Activated CD8-positive, alpha-beta memory T cell treated with anti-CD3 and anti-CD28 coated beads, Interleukin-2, amount 50 U/mL, for 24 hours (primary cell): Measurements from ENCODE around the gene RNF133.
"Not testable (repeated sequence)": the region's sequence is repeated elsewhere in the genome, so short reads cannot be mapped to it uniquely, and the experiment has no call there.

Experiments used
- DNase-seq: peaks from one replicate; pipeline ENCODE4 v3.0.0-alpha.2; 2020; ENCODE audit errors: extremely low read depth

RNF133 gene

GRCh38 chr7:122689346-122690109 lies 9.4 kb downstream of the RNF133 start:
- no peak for DNase-seq

DNA sequence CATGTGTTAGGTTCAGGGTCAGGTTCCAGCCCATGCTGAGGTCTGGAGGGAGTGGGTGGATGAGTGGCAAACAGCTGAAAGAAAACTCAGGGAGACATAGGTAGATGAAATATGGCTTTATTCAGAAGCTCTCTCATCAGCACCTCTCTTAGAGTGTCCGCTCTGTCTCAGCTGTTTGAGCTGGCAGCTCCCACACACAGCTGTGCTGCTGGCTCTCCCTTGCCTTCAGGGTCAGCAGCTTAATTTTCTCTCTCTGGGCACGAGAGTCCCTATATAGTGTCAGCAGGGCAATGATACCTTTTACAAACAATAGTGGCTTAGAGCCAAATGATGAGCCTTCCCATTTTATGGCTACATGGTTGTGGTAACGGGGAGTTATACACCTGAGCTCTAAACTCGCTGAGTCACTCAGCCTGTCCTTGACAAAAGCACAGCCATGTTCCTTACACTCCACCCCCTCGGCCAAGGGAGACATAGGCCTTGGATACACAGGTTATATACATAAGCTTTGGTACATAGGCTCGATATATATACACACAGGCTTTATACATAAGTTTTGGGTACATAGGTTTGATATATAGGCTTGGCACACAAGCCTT lies 10.4 kb downstream of the RNF133 start:
- no peak for DNase-seq

GRCh38 chr7:122686360-122686878 lies 12.5 kb downstream of the RNF133 start:
- no peak for DNase-seq

GRCh38 chr7:122684504-122684903 lies 14.4 kb downstream of the RNF133 start:
- no peak for DNase-seq

GRCh38 chr7:122682815-122683550 lies 15.9 kb downstream of the RNF133 start:
- no peak for DNase-seq

DNA sequence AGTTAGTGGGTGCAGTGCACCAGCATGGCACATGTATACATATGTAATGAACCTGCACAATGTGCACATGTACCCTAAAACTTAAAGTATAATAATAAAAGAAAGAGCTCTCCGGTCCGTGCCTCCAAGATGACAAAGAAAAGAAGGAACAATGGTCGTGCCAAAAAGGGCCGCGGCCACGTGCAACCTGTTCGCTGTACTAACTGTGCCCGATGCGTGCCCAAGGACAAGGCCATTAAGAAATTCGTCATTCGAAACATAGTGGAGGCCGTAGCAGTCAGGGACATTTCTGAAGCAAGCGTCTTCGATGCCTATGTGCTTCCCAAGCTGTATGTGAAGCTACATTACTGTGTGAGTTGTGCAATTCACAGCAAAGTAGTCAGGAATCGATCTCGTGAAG lies 17.7 kb downstream of the RNF133 start:
- not testable (repeated sequence) for DNase-seq

DNA sequence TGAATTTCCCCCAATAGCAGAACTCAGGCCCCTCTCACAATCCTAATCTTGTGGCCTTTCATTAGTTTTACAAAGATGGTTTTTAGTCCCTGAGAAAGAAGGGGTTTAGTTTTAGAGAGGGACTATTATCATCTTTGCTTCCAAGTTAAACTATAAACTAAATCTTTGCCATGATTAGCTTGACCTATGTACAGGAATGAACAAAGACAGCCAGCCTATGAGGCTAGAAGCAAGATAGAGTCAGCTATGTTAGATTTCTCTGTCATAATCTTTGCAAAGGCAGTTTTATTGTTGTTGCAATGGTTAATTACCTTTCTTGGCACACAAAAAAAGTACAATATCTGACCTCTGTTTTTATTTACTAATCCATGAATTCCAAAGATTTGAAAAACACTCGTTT lies 19.1 kb downstream of the RNF133 start:
- DNase-seq, result no peak

GRCh38 chr7:122679269-122679709 lies 19.6 kb downstream of the RNF133 start:
- not testable (repeated sequence) for DNase-seq

DNA sequence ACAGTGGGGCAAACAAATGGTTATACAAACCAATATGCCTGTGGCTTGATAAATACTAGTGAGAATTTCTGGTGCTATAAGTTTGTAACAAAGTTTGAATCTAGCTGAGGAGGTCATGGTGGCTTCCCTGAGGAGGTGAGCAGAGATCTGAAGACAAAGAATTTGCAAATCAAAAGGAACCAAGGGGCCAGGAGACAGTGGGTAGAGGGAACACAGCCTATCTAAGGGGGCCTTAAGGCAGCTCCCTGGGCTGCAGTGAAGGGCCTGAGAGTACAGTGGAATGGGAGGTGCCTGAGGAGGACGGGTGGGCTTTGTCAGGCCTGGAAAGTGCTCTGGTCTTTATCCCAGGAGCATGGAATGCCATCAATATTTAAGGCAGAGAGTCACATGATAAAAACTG lies 21.8 kb downstream of the RNF133 start:
- DNase-seq, result no peak

- no peak for DNase-seq
Measured at GRCh38 chr7:122676466-122676865, 22.5 kb downstream of the RNF133 start.

GRCh38 chr7:122675621-122676020 lies 23.3 kb downstream of the RNF133 start:
- no peak for DNase-seq

DNA sequence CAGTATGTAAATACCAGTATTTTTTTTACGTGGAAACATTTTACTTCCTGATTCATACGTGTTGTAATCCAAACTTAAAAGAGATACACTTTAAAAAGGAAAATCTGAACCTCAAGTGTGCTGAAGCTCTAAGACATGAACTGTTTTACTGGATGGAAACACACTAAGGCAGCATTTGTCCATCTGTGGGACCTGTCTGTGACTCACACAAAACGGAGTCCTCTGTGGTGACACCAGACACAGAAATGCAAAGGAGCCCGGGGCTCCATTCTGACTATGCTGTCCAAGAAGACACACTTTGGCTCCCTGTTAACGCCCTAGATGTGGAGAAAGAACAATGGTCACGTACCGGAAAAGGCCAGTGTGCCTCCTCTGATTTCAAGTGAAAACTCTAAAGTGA lies 23.9 kb downstream of the RNF133 start:
- DNase-seq, result no peak

DNA sequence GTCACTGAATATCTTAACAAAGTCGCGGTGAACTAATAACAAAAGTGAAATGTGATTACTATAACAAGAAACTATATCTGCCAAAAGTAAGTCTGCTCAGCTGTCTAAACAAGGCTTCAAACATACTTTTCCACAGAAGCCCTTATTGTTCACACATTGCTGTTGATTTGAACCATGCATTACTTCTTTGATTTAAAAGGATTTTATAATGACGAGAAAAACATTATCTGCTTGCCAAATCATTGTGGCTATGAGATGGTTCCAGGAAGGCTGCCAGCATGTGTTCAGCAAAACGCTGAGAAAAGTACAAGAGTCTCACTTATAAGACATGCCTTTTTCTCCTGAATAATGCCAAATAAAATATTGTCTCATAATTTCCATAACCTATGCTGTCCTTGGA lies 24.4 kb downstream of the RNF133 start:
- no peak for DNase-seq

DNA sequence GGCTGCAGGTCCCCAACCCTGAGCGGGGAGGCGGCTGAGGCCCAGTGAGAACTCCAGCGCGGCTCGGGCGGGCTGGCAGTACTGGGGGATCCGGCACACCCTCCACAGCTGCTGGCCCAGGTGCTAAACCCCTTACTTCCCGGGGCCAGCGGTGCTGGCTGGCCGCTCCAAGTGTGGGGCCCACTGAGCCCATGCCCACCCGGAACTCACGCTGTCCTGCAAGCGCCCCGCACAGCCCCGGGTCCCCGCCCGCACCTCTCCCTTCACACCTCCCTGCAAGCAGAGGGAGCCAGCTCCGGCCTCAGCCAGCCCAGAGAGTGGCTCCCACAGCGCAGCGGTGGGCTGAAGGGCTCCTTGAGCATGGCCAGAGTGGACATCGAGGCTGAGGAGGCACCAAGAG lies 25.0 kb downstream of the RNF133 start:
- DNase-seq, result no peak

DNA sequence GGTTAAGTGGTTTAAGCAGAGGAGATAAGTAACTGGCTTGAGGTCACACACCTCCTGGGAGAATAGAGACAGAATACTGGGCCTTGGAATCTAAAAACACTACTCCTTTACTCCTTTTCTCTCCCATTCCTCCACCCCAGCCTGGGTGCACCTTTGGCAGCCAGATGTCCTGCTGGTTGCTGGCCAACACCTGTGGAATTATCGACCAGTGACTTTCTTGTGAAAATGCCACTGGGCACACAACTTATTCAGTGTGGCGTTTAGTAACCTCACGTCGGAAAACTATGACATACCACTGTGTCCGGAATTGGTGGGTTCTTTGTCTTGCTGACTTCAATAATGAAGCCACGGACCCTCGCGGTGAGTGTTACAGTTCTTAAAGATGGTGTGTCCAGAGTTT lies 26.4 kb downstream of the RNF133 start:
- DNase-seq, result no peak

- DNase-seq, result no peak
Measured at GRCh38 chr7:122663733-122664132, 35.2 kb downstream of the RNF133 start.

GRCh38 chr7:122658856-122659255 lies 40.1 kb downstream of the RNF133 start:
- no peak for DNase-seq

GRCh38 chr7:122653685-122654084 lies 45.2 kb downstream of the RNF133 start:
- DNase-seq, result no peak

- no peak for DNase-seq
Measured at GRCh38 chr7:122652876-122653275, 46.0 kb downstream of the RNF133 start.

DNA sequence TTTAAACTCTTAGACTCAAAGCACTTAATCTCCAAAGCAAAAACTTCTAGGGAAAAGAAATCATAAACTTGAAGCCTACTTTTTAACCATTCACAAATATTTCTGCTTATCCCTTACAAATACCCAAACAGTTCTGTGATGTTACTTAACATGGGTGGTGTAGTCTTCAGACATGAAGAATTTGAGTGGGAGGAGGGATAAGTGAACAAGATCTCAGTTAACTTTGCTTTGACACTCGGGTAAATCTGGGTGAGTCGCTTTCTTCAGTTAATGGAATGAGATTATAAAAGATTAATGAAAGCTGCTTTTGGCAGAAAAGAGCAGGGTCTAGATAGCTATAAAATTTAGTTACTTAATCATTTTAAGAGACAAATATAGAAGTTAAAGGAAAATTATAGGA lies 47.5 kb downstream of the RNF133 start:
- DNase-seq, result no peak
